ENCODE measurements around the gene LHFPL3. TPM values are rescaled to one million over a fixed set of nuclear protein-coding genes. Genes with fewer than 3 reads are reported as not detected.
"Not testable (repeated sequence)": the region's sequence is repeated elsewhere in the genome, so short reads cannot be mapped to it uniquely, and the experiment has no call there.

Gene LHFPL3
- polyA plus RNA-seq, 1 donor = 10.0 TPM

DNA sequence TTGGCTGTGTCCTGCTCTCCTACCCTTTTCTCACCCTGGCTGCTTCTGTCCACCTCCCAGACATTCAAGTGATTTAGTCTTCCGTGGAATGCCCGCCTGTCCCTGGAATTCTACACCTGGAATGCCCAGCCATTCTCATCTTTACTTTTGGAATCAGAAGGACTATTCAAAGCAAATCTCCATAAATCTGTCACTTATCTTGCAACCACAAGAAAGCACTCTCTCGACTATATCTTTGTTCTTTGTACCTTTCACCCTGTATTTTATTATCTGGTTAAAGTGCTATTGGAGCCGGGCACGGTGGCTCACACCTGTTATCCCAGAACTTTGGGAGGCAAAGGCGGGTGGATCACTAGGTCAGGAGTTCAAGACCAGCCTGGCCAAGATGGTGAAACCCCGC lies 606.3 kb downstream of the LHFPL3 start:
- DNase-seq = no peak

DNA sequence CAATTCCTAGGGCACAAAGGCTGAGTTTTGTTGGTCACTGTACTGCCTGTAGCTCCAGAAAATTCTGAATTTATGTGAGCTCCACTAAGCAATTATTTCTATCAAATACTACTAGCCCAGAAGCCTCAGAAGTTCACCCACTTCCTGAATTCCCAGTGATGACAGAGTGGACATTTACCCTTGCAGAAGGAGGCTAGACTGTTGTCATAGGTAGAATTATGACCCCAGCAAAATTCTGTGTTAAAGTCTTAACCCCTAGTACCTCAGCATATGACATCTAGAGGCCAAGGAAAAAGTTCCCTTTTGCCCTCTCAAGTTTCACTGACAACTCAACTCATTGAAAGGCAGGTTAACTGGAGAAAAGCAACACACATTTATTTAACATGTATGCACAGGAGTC lies 606.9 kb downstream of the LHFPL3 start:
- no peak for DNase-seq

- no peak for DNase-seq
These were observed 608.1 kb downstream of the LHFPL3 start for GRCh38 chr7:104936546-104936945.

DNA sequence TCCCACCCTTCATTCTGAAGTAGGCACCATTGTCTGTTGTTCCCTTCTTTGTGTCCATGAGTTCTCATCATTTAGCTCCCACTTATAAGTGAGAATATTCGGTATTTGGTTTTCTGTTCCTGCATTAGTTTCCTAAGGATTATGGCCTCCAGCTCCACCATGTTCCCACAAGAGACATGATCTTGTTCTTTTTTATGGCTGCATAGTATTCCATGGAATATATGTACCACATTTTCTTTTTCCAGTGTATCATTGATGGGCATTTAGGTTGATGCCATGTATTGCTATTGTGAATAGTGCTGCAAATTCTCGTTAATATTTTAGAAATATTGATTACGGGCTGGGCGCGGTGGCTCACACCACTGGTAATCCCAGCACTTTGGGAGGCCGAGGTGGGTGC lies 609.1 kb downstream of the LHFPL3 start:
- not testable (repeated sequence) for DNase-seq

DNA sequence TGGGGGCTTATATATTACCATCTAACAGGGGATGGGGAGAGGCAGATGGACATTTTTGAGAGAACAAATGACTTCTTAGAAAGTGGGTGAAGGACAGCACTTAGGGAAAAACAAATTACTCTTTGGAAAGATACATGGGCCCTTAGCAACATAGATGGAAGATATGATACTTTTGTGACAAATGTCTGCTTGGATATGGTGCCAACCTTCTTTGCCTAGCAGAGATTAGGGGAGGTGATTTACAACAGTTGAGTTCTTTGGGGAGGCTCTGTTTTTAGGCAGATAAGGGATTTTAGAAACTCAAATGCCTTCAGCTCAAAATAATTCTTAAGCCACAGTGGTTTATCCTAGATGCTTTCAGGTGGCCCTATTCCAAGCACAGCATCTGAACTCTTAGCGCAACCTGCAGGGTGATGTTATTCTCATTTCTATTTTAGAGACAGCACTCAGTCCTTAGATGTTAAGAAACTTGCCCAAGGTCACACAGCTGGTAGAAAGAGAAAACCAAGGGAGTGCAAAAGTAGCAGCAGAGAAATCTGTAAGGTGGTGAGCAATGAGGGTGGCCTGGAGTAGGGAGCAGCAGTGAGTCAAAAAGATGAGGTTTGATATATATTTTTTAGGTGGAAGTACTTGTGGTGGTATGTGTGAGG lies 610.5 kb downstream of the LHFPL3 start:
- no peak for DNase-seq

DNA sequence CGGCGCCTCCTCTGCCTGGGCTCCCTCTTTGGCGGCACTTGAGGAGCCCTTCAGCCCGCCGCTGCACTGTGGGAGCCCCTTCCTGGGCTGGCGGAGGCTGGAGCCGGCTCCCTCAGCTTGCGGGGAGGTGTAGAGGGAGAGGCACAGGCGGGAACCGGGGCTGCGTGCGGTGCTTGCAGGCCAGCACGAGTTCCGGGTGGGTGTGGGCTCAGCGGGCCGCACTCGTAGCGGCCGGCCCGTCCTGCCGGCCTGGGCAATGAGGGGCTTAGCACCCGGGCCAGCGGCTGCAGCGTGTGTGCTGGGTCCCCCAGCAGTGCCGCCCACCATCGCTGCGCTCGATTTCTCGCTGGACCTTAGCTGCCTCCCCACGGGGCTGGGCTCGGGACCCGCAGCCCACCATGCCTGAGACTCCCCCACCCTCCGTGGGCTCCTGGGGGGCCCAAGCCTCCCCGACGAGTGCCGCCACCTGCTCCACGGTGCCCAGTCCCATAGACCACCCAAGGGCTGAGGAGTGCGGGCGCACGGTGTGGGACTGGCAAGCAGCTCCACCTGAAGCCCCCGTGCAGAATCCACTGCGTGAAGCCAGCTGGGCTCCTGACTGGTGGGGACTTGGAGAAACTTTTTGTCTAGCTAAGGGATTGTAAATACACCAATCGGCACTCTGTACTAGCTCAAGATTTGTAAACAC lies 611.8 kb downstream of the LHFPL3 start:
- no peak for DNase-seq

GRCh38 chr7:104943502-104944343 lies 615.3 kb downstream of the LHFPL3 start:
- DNase-seq = peak; percentile 77

GRCh38 chr7:104945599-104945956 lies 617.2 kb downstream of the LHFPL3 start:
- no peak for DNase-seq

DNA sequence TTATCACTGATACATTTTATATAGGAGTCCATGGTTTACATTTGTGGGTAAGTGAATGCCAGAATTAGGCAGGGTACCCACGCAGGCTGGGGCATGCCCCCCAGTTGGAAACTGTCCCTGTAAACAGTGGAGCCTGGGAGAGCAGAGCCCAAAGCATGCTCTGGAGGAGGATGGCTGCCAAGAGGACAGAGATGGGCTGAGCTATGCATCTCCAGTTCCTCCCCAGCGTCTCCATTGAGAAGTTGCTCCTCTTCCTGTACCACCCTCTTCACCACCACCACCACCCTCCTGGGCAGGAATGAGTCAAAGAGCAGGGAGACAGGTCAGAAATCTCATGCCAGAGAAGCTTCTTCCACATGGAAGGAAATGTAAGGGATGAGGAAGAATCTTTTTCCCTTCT lies 617.9 kb downstream of the LHFPL3 start:
- no peak for DNase-seq

GRCh38 chr7:104950006-104950405 lies 621.6 kb downstream of the LHFPL3 start:
- no peak for DNase-seq

DNA sequence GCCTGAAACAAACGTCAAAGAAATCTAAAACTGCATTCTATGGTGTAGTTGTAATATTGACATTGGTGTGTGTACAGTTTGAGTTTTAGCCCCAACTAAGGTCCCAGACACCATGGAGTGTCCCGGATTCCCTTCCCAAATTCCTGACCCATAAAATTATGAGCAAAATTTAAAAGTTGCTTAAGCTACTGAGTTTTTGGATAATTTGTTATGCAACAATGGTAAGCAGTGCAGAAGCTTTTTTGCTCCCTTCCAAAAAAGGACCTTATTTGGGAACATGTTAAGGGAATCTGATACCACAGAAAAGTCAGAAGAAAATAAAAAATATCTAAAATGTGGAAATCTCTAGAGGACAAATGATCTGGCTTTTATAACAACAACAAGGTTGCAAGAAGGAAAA lies 622.4 kb downstream of the LHFPL3 start:
- no peak for DNase-seq

DNA sequence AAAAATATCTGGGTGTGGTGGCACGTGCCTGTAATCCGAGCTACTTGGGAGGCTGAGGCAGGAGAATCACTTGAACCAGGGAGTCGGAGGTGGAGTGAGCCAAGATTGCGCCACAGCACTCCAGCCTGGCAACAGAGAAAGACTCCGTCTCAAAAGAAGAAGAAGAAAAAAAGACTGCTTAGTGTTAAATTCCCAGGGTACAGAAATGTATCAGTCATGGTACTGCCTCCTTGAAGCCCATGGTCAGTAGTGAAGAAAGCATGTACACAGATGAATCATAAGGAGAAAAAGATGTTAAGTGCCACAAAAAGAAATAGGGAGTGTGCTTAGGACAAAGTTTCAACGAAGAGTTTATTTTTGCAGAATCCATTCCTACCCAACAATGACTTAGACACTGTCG lies 623.1 kb downstream of the LHFPL3 start:
- no peak for DNase-seq

DNA sequence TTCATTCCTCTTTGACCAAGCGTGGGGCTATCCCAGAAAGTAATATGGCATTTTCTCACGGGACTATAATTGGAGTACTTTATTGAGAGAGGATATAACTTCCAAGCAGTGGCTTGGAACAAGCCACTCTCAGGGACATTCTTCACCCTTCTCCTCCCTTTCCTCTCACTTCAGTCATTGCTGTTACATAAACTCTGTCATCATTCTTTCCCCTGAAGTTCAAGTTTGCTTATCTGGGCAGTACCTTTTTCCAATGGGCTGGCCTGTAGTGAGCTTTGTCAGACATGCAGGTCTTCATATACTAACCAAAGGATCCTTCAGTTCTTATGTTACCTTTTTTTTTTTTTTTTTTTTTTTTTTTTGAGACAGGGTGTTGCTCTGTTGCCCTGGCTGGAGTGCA lies 626.9 kb downstream of the LHFPL3 start:
- DNase-seq = no peak

Other genes with a start within 250 kb of the LHFPL3 start
- 29.2 TPM for gene ORC5, start 120.6 kb upstream of the LHFPL3 start, polyA plus RNA-seq (ENCODE audit: insufficient read length)

All from left kidney (tissue), 2 donors.